ENCODE results near the gene EN1.

The EN1 gene

DNA sequence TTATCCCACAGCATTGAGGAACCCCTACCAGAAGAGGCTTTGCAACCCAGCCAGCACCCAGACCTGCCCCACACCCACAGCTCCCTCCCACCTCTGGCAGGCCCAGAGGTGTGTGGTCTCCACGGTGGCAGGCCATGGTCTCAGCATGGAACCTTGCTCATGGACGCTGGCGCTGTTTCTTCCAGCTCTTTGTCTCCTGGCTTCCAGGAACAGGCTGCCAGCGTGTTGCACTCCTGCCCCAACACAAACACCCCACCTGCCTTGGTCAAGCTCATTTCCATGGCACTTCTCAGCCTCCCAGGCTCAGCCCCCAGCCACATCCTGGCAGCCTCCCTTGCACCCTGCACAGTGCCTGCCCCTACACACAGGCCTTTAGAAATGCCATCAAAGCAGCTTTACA is 31.7 kb downstream of the EN1 start:
- H3K27me3 ChIP-seq (ENCODE audit: insufficient read depth, low read depth, severe bottlenecking): peaks cover 95% of the 10 kb centered on the region
- TF ChIP-seq, protein P1, sequence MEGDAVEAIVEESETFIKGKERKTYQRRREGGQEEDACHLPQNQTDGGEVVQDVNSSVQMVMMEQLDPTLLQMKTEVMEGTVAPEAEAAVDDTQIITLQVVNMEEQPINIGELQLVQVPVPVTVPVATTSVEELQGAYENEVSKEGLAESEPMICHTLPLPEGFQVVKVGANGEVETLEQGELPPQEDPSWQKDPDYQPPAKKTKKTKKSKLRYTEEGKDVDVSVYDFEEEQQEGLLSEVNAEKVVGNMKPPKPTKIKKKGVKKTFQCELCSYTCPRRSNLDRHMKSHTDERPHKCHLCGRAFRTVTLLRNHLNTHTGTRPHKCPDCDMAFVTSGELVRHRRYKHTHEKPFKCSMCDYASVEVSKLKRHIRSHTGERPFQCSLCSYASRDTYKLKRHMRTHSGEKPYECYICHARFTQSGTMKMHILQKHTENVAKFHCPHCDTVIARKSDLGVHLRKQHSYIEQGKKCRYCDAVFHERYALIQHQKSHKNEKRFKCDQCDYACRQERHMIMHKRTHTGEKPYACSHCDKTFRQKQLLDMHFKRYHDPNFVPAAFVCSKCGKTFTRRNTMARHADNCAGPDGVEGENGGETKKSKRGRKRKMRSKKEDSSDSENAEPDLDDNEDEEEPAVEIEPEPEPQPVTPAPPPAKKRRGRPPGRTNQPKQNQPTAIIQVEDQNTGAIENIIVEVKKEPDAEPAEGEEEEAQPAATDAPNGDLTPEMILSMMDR (IDR thresholded peaks at IDR 0.05; ENCODE audit: low read depth, low read length): no peak
- H3K36me3 ChIP-seq: no peaks in the 10 kb centered on the region
- DNase-seq: no peak
- no peak overlapping the region for H3K27ac ChIP-seq
- no peaks in the 10 kb centered on the region for H3K9me3 ChIP-seq (ENCODE audit: severe bottlenecking)
- no peak overlapping the region for H3K4me3 ChIP-seq (ENCODE audit: low read depth, low read length)

DNA sequence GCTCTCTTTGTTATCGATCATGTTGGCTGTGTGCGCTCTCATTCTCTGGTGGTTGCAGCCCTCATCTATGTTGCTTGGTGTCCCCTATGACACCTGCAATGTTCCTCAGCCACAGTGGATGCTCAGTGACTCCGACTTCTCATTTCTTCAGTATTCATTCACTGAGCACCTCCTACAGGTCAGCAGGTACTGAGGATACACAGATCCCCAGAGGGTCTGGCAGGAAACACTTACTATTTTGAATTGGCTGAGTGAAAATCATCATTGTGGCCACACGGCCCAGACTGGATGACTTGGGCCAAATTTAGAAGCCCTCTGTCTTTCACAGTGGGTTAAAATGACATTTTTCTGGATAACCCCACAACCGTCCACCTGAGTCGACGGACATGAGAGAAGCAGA is 32.1 kb downstream of the EN1 start:
- no peak for DNase-seq
- TF ChIP-seq, protein P1 (IDR thresholded peaks at IDR 0.05; ENCODE audit: low read depth, low read length): no peak
- no peak overlapping the region for H3K27ac ChIP-seq
- H3K9me3 ChIP-seq (ENCODE audit: severe bottlenecking): peaks cover 2% of the 10 kb centered on the region
- H3K36me3 ChIP-seq: no peaks in the 10 kb centered on the region
- peaks cover 98% of the 10 kb centered on the region for H3K27me3 ChIP-seq (ENCODE audit: insufficient read depth, low read depth, severe bottlenecking)
- H3K4me3 ChIP-seq (ENCODE audit: low read depth, low read length): no peak overlapping the region

DNA sequence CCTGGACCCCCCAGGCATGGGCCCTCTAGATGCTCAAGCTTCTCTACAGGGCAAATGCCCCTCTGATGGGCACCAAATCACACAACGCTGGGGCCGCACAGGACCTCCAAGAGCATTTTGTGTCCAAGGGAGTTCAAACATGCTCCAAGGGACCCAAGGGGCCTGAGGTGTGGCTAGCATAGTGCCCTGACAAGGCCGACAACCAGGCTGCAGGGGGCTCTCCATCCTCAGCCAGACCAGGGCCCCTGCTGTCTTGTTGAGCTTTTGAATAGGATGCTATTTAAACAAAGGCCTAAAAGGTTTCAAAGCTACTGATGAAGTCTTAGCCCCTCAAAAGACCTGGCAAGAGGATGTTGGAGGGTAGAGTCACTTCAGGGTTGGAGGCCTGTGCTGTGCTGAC is 33.1 kb downstream of the EN1 start:
- Histone ChIP-seq H3K27me3 (ENCODE audit: insufficient read depth, low read depth, severe bottlenecking) (peaks cover 98% of the 10 kb centered on the region), H3K9me3 (ENCODE audit: severe bottlenecking) (peaks cover 2% of the 10 kb centered on the region), H3K36me3 (no peaks in the 10 kb centered on the region), H3K27ac (no peak overlapping the region), H3K4me3 (ENCODE audit: low read depth, low read length) (no peak overlapping the region)
- no peak for DNase-seq
- TF ChIP-seq, protein P1 (IDR thresholded peaks at IDR 0.05; ENCODE audit: low read depth, low read length): no peak

DNA sequence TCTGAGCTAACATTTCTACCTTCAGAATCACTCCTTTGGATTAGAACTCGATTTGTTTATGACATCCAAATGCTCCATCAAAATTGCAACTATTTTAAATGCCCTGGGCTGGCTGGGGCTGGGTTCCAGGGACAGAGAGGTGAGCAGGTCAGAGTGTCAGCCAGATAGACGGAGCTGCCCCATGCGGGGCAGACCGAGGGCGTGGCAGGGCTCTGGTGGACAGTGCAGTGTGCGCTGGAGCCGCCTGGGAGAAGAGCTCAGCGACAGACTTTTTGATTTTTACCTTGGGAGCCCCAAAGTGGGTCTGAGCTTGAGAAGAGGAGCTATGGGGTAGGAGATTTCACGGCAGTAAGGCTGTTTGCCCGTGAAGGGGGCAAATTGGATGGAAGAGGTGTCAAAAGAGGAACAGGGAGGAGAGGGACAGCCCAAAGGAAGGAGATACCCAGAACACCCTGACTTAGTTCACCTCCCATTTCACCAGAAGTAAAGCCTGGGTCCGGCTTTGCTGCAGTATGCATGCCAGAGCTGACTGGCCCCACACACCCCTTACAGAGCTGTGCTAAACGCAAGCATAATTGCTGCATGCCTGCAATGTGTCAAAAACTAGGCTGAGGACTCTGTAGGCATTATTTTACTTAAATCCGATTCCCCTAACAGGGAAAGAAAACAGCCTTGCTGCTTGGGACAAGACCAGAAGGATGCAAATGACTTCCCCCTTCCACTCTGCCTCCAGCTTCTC is 33.7 kb downstream of the EN1 start:
- Histone ChIP-seq H3K27ac (no peak overlapping the region), H3K36me3 (no peaks in the 10 kb centered on the region), H3K27me3 (ENCODE audit: insufficient read depth, low read depth, severe bottlenecking) (peaks cover 96% of the 10 kb centered on the region), H3K9me3 (ENCODE audit: severe bottlenecking) (peaks cover 2% of the 10 kb centered on the region), H3K4me3 (ENCODE audit: low read depth, low read length) (no peak overlapping the region)
- no peak for DNase-seq
- TF ChIP-seq, protein P1 (IDR thresholded peaks at IDR 0.05; ENCODE audit: low read depth, low read length): no peak

DNA sequence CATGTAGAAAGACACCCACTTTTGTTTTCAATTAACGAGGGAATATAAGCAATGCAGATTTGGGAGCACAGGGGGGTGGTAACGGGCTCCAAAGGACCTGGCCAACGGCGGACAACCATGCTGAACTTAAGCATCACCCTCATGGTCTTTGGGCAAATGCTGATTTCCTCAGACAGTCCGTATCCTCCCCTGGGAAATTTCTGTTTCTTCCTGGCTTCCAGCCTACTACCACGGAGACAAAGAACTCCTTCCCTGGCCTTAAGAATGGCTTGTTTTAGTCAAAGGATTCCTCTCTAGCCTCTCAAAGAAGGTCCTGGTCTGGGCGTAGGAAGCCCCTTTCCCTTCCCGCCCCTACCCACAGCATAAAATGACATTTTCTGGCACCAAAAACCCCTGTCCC is 34.3 kb downstream of the EN1 start:
- H3K36me3 ChIP-seq: no peaks in the 10 kb centered on the region
- peaks cover 2% of the 10 kb centered on the region for H3K9me3 ChIP-seq (ENCODE audit: severe bottlenecking)
- no peak for DNase-seq
- no peak overlapping the region for H3K4me3 ChIP-seq (ENCODE audit: low read depth, low read length)
- H3K27me3 ChIP-seq (ENCODE audit: insufficient read depth, low read depth, severe bottlenecking): peaks cover 96% of the 10 kb centered on the region
- H3K27ac ChIP-seq: no peak overlapping the region
- TF ChIP-seq, protein P1 (IDR thresholded peaks at IDR 0.05; ENCODE audit: low read depth, low read length): no peak

DNA sequence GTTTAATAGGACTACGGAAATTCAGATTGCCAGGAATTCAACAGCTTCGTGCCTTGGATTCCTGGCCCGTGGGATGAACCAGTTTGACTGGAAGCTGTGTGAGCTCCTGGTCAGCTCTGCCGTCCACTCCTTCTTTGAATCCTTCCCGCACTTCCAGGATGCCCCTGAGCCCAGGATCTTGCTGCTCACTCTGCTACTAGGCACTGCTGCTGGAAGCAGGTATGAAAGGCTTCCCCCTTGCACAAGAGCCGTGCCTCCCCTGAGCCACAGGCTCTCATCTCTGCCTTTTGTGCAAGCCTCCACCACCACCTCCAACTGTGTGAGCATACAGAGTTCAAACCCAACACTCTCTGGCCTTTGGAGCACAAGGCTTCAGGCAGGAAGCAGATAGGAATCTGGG is 34.9 kb downstream of the EN1 start:
- TF ChIP-seq, protein P1 (IDR thresholded peaks at IDR 0.05; ENCODE audit: low read depth, low read length): no peak
- peaks cover 96% of the 10 kb centered on the region for H3K27me3 ChIP-seq (ENCODE audit: insufficient read depth, low read depth, severe bottlenecking)
- H3K4me3 ChIP-seq (ENCODE audit: low read depth, low read length): no peak overlapping the region
- no peak for DNase-seq
- no peak overlapping the region for H3K27ac ChIP-seq
- H3K9me3 ChIP-seq (ENCODE audit: severe bottlenecking): peaks cover 2% of the 10 kb centered on the region
- H3K36me3 ChIP-seq: no peaks in the 10 kb centered on the region
